Measurements from ENCODE around the gene GPS1. TPM values are rescaled to one million over a fixed set of nuclear protein-coding genes. Genes with fewer than 3 reads are reported as not detected.

The GPS1 gene
- total and polyA plus RNA-seq, 4 donors: 63.4 to 165 (median 138) TPM

- H3K27me3 ChIP-seq (ENCODE audit: control insufficient read depth, insufficient read depth, low read length): no peaks in the 10 kb centered on the region
- H3K4me1 ChIP-seq (ENCODE audit: control insufficient read depth, insufficient read depth, low read length): peaks cover 74% of the 10 kb centered on the region
- peaks cover 58% of the 10 kb centered on the region for H3K36me3 ChIP-seq (ENCODE audit: control insufficient read depth, insufficient read depth, low read length)
- WGBS (ENCODE audit: insufficient coverage): 61% methylated on average over 5 of the region's 10 CpGs
- no peak for DNase-seq (ENCODE audit: low read depth in 4 of 6, low spot score in 6 of 6)
- H3K9me3 ChIP-seq (ENCODE audit: control insufficient read depth, insufficient read depth, low read length): no peaks in the 10 kb centered on the region
- H3K4me3 ChIP-seq (ENCODE audit: low read depth, low read length): no peak overlapping the region
- H3K27ac ChIP-seq (ENCODE audit: low read depth, low read length): no peak overlapping the region
These were observed 49.6 kb downstream of the GPS1 start for GRCh38 chr17:82101301-82101715.

GRCh38 chr17:82101767-82102679, 50.3 kb downstream of the GPS1 start:
- Histone ChIP-seq H3K36me3 (ENCODE audit: control insufficient read depth, insufficient read depth, low read length) (peaks cover 58% of the 10 kb centered on the region), H3K9me3 (ENCODE audit: control insufficient read depth, insufficient read depth, low read length) (no peaks in the 10 kb centered on the region), H3K4me1 (ENCODE audit: control insufficient read depth, insufficient read depth, low read length) (peaks cover 74% of the 10 kb centered on the region), H3K27me3 (ENCODE audit: control insufficient read depth, insufficient read depth, low read length) (no peaks in the 10 kb centered on the region), H3K27ac (ENCODE audit: low read depth, low read length) (no peak overlapping the region), H3K4me3 (ENCODE audit: low read depth, low read length) (no peak overlapping the region)
- no peak for DNase-seq (ENCODE audit: low read depth in 4 of 6, low spot score in 6 of 6)
- 68% methylated on average over 13 of the region's 18 CpGs for whole genome bisulfite sequencing (ENCODE audit: insufficient coverage)

GRCh38 chr17:82103553-82104451, 52.1 kb downstream of the GPS1 start:
- H3K27ac ChIP-seq (ENCODE audit: low read depth, low read length): peak overlapping the region; percentile 73
- peak in 1 of 6 donors; percentile 48 for DNase-seq (ENCODE audit: low read depth in 4 of 6, low spot score in 6 of 6)
- no peaks in the 10 kb centered on the region for H3K9me3 ChIP-seq (ENCODE audit: control insufficient read depth, insufficient read depth, low read length)
- 36% methylated on average over 19 of the region's 24 CpGs for WGBS (ENCODE audit: insufficient coverage)
- no peak overlapping the region for H3K4me3 ChIP-seq (ENCODE audit: low read depth, low read length)
- H3K27me3 ChIP-seq (ENCODE audit: control insufficient read depth, insufficient read depth, low read length): no peaks in the 10 kb centered on the region
- H3K36me3 ChIP-seq (ENCODE audit: control insufficient read depth, insufficient read depth, low read length): peaks cover 73% of the 10 kb centered on the region
- H3K4me1 ChIP-seq (ENCODE audit: control insufficient read depth, insufficient read depth, low read length): peaks cover 84% of the 10 kb centered on the region

- Histone ChIP-seq H3K36me3 (ENCODE audit: control insufficient read depth, insufficient read depth, low read length) (peaks cover 77% of the 10 kb centered on the region), H3K27me3 (ENCODE audit: control insufficient read depth, insufficient read depth, low read length) (no peaks in the 10 kb centered on the region), H3K9me3 (ENCODE audit: control insufficient read depth, insufficient read depth, low read length) (no peaks in the 10 kb centered on the region), H3K27ac (ENCODE audit: low read depth, low read length) (no peak overlapping the region), H3K4me1 (ENCODE audit: control insufficient read depth, insufficient read depth, low read length) (peaks cover 75% of the 10 kb centered on the region), H3K4me3 (ENCODE audit: low read depth, low read length) (no peak overlapping the region)
- WGBS (ENCODE audit: insufficient coverage): 90% methylated on average over 11 of the region's 11 CpGs
- no peak for DNase-seq (ENCODE audit: low read depth in 4 of 6, low spot score in 6 of 6)
These were observed 53.2 kb downstream of the GPS1 start for GRCh38 chr17:82104797-82105416.

GRCh38 chr17:82105417-82105881, 53.8 kb downstream of the GPS1 start:
- H3K9me3 ChIP-seq (ENCODE audit: control insufficient read depth, insufficient read depth, low read length): no peaks in the 10 kb centered on the region
- no peak for DNase-seq (ENCODE audit: low read depth in 4 of 6, low spot score in 6 of 6)

GRCh38 chr17:82105882-82106687, 54.4 kb downstream of the GPS1 start:
- peaks cover 67% of the 10 kb centered on the region for H3K36me3 ChIP-seq (ENCODE audit: control insufficient read depth, insufficient read depth, low read length)
- peak overlapping the region; percentile 40 for H3K27ac ChIP-seq (ENCODE audit: low read depth, low read length)
- 51% methylated on average over 24 of the region's 24 CpGs for WGBS (ENCODE audit: insufficient coverage)
- DNase-seq (ENCODE audit: low read depth in 4 of 6, low spot score in 6 of 6): no peak
- H3K9me3 ChIP-seq (ENCODE audit: control insufficient read depth, insufficient read depth, low read length): no peaks in the 10 kb centered on the region
- H3K4me1 ChIP-seq (ENCODE audit: control insufficient read depth, insufficient read depth, low read length): peaks cover 66% of the 10 kb centered on the region
- H3K4me3 ChIP-seq (ENCODE audit: low read depth, low read length): no peak overlapping the region
- H3K27me3 ChIP-seq (ENCODE audit: control insufficient read depth, insufficient read depth, low read length): no peaks in the 10 kb centered on the region

More at GRCh38 chr17:82105417-82105881, 53.8 kb downstream of the GPS1 start:
- Histone ChIP-seq H3K36me3 (ENCODE audit: control insufficient read depth, insufficient read depth, low read length) (peaks cover 73% of the 10 kb centered on the region), H3K27ac (ENCODE audit: low read depth, low read length) (no peak overlapping the region), H3K27me3 (ENCODE audit: control insufficient read depth, insufficient read depth, low read length) (no peaks in the 10 kb centered on the region), H3K4me3 (ENCODE audit: low read depth, low read length) (no peak overlapping the region), H3K4me1 (ENCODE audit: control insufficient read depth, insufficient read depth, low read length) (peaks cover 71% of the 10 kb centered on the region)
- 84% methylated on average over 12 of the region's 13 CpGs for WGBS (ENCODE audit: insufficient coverage)

- Histone ChIP-seq H3K4me1 (ENCODE audit: control insufficient read depth, insufficient read depth, low read length) (peaks cover 60% of the 10 kb centered on the region), H3K4me3 (ENCODE audit: low read depth, low read length) (no peak overlapping the region), H3K27me3 (ENCODE audit: control insufficient read depth, insufficient read depth, low read length) (no peaks in the 10 kb centered on the region), H3K36me3 (ENCODE audit: control insufficient read depth, insufficient read depth, low read length) (peaks cover 66% of the 10 kb centered on the region), H3K9me3 (ENCODE audit: control insufficient read depth, insufficient read depth, low read length) (no peaks in the 10 kb centered on the region), H3K27ac (ENCODE audit: low read depth, low read length) (peak overlapping the region; percentile 40)
- no peak for DNase-seq (ENCODE audit: low read depth in 4 of 6, low spot score in 6 of 6)
- WGBS (ENCODE audit: insufficient coverage): 66% methylated on average over 8 of the region's 9 CpGs
These were observed 55.1 kb downstream of the GPS1 start for GRCh38 chr17:82106688-82107305.

All from spinal cord (tissue), 10 donors.